ENCODE results near the gene LRRK1.

LRRK1 gene

DNA sequence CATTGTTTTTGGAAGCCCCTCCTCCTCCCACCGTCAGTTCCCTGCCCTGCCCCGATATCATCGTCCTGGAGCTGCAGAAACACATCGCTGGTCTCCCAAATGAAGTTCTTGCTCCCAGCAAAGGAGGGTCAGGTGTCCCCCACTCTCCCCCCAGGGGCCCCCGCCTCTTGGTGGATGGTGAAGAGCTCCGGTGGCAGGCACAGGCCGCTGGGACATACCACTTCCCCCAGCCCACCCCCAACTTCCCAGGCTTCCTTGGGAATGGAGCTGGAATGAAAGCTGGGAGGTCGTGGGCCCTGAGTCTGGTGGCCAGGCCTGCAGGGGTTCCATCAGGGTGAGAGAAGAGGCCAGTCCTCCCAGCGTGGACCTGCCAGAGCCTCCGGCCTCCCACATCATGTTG, 195.0 kb downstream of the LRRK1 start:
- Histone ChIP-seq H3K27ac (ENCODE audit: insufficient read depth in 1 of 2, low read depth in 1 of 2, low read length in 2 of 2, poor library complexity in 1 of 2, severe bottlenecking in 2 of 2) (no peak overlapping the region), H3K4me3 (ENCODE audit: control insufficient read depth in 1 of 7, extremely low read depth in 1 of 7, insufficient read depth in 4 of 7, low read depth in 2 of 7, low read length in 6 of 7) (no peak overlapping the region), H3K36me3 (ENCODE audit: control insufficient read depth in 4 of 4, insufficient read depth in 4 of 4, low read length in 3 of 4) (no peaks in the 10 kb centered on the region), H3K27me3 (replicated peaks in 2 of 5; ENCODE audit: control insufficient read depth in 4 of 5, insufficient read depth in 5 of 5, low read length in 4 of 5) (no peaks in the 10 kb centered on the region), H3K9me3 (ENCODE audit: control extremely low read depth in 1 of 5, control insufficient read depth in 4 of 5, insufficient read depth in 2 of 5, low read depth in 1 of 5, low read length in 4 of 5) (no peaks in the 10 kb centered on the region), H3K4me1 (ENCODE audit: control extremely low read depth in 1 of 4, control insufficient read depth in 4 of 4, insufficient read depth in 4 of 4, low read length in 3 of 4) (peaks cover 0 to 46% (median 34%) of the 10 kb centered on the region in 4 experiments)
- DNase-seq, result no peak
- 60% methylated on average over 5 of the region's 10 CpGs for WGBS (ENCODE audit: insufficient coverage)
- CTCF ChIA-PET, result interaction anchor here (1.0 to 2.6 kb wide), 5 partner anchors 10 to 23 kb away, joined by 3 to 14 read pairs (median 4); no protein-coding TSS in a partner anchor
- POLR2A ChIA-PET, result no interaction called here

- 95% methylated on average over 4 of the region's 4 CpGs for WGBS (ENCODE audit: insufficient coverage)
- ChIA-PET POLR2A (no interaction called here), CTCF (interaction anchor here (1.0 to 2.6 kb wide), 6 partner anchors 10 to 141 kb away, joined by 3 to 14 read pairs (median 4); no protein-coding TSS in a partner anchor)
- H3K4me1 ChIP-seq (ENCODE audit: control extremely low read depth in 1 of 4, control insufficient read depth in 4 of 4, insufficient read depth in 4 of 4, low read length in 3 of 4), result peaks cover 0 to 46% (median 34%) of the 10 kb centered on the region in 4 experiments
- H3K36me3 ChIP-seq (ENCODE audit: control insufficient read depth in 4 of 4, insufficient read depth in 4 of 4, low read length in 3 of 4), result no peaks in the 10 kb centered on the region
- DNase-seq, result no peak
- H3K27ac ChIP-seq (ENCODE audit: insufficient read depth in 1 of 2, low read depth in 1 of 2, low read length in 2 of 2, poor library complexity in 1 of 2, severe bottlenecking in 2 of 2), result no peak overlapping the region
- H3K4me3 ChIP-seq (ENCODE audit: control insufficient read depth in 1 of 7, extremely low read depth in 1 of 7, insufficient read depth in 4 of 7, low read depth in 2 of 7, low read length in 6 of 7), result no peak overlapping the region
- H3K9me3 ChIP-seq (ENCODE audit: control extremely low read depth in 1 of 5, control insufficient read depth in 4 of 5, insufficient read depth in 2 of 5, low read depth in 1 of 5, low read length in 4 of 5), result no peaks in the 10 kb centered on the region
- H3K27me3 ChIP-seq (replicated peaks in 2 of 5; ENCODE audit: control insufficient read depth in 4 of 5, insufficient read depth in 5 of 5, low read length in 4 of 5), result no peaks in the 10 kb centered on the region
These were observed 195.5 kb downstream of the LRRK1 start for GRCh38 chr15:101114610-101115009.

- 39% methylated on average over 7 of the region's 9 CpGs for WGBS (ENCODE audit: insufficient coverage)
These were observed 196.2 kb downstream of the LRRK1 start for GRCh38 chr15:101115393-101115785.

GRCh38 chr15:101115786-101116680, 196.9 kb downstream of the LRRK1 start:
- 10% methylated on average over 12 of the region's 17 CpGs for WGBS (ENCODE audit: insufficient coverage)

More at GRCh38 chr15:101115393-101115785, 196.2 kb downstream of the LRRK1 start:
- H3K27ac ChIP-seq (ENCODE audit: insufficient read depth in 1 of 2, low read depth in 1 of 2, low read length in 2 of 2, poor library complexity in 1 of 2, severe bottlenecking in 2 of 2), result peak overlapping the region in 1 of 2 experiments; percentile 56
- no peak overlapping the region for H3K4me3 ChIP-seq (ENCODE audit: control insufficient read depth in 1 of 7, extremely low read depth in 1 of 7, insufficient read depth in 4 of 7, low read depth in 2 of 7, low read length in 6 of 7)
- no peaks in the 10 kb centered on the region for H3K27me3 ChIP-seq (replicated peaks in 2 of 5; ENCODE audit: control insufficient read depth in 4 of 5, insufficient read depth in 5 of 5, low read length in 4 of 5)
- H3K9me3 ChIP-seq (ENCODE audit: control extremely low read depth in 1 of 5, control insufficient read depth in 4 of 5, insufficient read depth in 2 of 5, low read depth in 1 of 5, low read length in 4 of 5), result no peaks in the 10 kb centered on the region
- ChIA-PET POLR2A (no interaction called here), CTCF (interaction anchor here (0.9 to 2.6 kb wide), 5 partner anchors 8 to 140 kb away, joined by 4 to 14 read pairs (median 4); no protein-coding TSS in a partner anchor)
- H3K36me3 ChIP-seq (ENCODE audit: control insufficient read depth in 4 of 4, insufficient read depth in 4 of 4, low read length in 3 of 4), result no peaks in the 10 kb centered on the region
- peaks cover 0 to 46% (median 34%) of the 10 kb centered on the region in 4 experiments for H3K4me1 ChIP-seq (ENCODE audit: control extremely low read depth in 1 of 4, control insufficient read depth in 4 of 4, insufficient read depth in 4 of 4, low read length in 3 of 4)
- DNase-seq, result peak in 2 of 3 donors; percentile 43 to 59

GRCh38 chr15:101116681-101116976, 197.5 kb downstream of the LRRK1 start:
- H3K4me1 ChIP-seq (ENCODE audit: control extremely low read depth in 1 of 4, control insufficient read depth in 4 of 4, insufficient read depth in 4 of 4, low read length in 3 of 4), result peaks cover 0 to 57% (median 44%) of the 10 kb centered on the region in 4 experiments
- no peaks in the 10 kb centered on the region for H3K27me3 ChIP-seq (replicated peaks in 2 of 5; ENCODE audit: control insufficient read depth in 4 of 5, insufficient read depth in 5 of 5, low read length in 4 of 5)
- DNase-seq, result no peak
- ChIA-PET CTCF (interaction anchor here (1.0 to 2.6 kb wide), 8 partner anchors 10 to 142 kb away, joined by 3 to 14 read pairs (median 4); no protein-coding TSS in a partner anchor), POLR2A (interaction anchor here (0.6 kb wide), 1 partner anchor 135 kb away, joined by 4 read pairs; the partner anchor contains the start of gene CHSY1)
- no peaks in the 10 kb centered on the region for H3K36me3 ChIP-seq (ENCODE audit: control insufficient read depth in 4 of 4, insufficient read depth in 4 of 4, low read length in 3 of 4)
- H3K27ac ChIP-seq (ENCODE audit: insufficient read depth in 1 of 2, low read depth in 1 of 2, low read length in 2 of 2, poor library complexity in 1 of 2, severe bottlenecking in 2 of 2), result peak overlapping the region in 1 of 2 experiments; percentile 56
- no CpG with 5 or more reads among the region's 1 CpG for WGBS (ENCODE audit: insufficient coverage)
- no peaks in the 10 kb centered on the region for H3K9me3 ChIP-seq (ENCODE audit: control extremely low read depth in 1 of 5, control insufficient read depth in 4 of 5, insufficient read depth in 2 of 5, low read depth in 1 of 5, low read length in 4 of 5)
- H3K4me3 ChIP-seq (ENCODE audit: control insufficient read depth in 1 of 7, extremely low read depth in 1 of 7, insufficient read depth in 4 of 7, low read depth in 2 of 7, low read length in 6 of 7), result no peak overlapping the region

More at GRCh38 chr15:101115786-101116680, 196.9 kb downstream of the LRRK1 start:
- Histone ChIP-seq H3K9me3 (ENCODE audit: control extremely low read depth in 1 of 5, control insufficient read depth in 4 of 5, insufficient read depth in 2 of 5, low read depth in 1 of 5, low read length in 4 of 5) (no peaks in the 10 kb centered on the region), H3K36me3 (ENCODE audit: control insufficient read depth in 4 of 4, insufficient read depth in 4 of 4, low read length in 3 of 4) (no peaks in the 10 kb centered on the region), H3K4me3 (ENCODE audit: control insufficient read depth in 1 of 7, extremely low read depth in 1 of 7, insufficient read depth in 4 of 7, low read depth in 2 of 7, low read length in 6 of 7) (peak overlapping the region in 2 of 7 experiments; percentile 20 to 45), H3K4me1 (ENCODE audit: control extremely low read depth in 1 of 4, control insufficient read depth in 4 of 4, insufficient read depth in 4 of 4, low read length in 3 of 4) (peaks cover 0 to 52% (median 38%) of the 10 kb centered on the region in 4 experiments), H3K27ac (ENCODE audit: insufficient read depth in 1 of 2, low read depth in 1 of 2, low read length in 2 of 2, poor library complexity in 1 of 2, severe bottlenecking in 2 of 2) (peak overlapping the region in 1 of 2 experiments; percentile 56), H3K27me3 (replicated peaks in 2 of 5; ENCODE audit: control insufficient read depth in 4 of 5, insufficient read depth in 5 of 5, low read length in 4 of 5) (no peaks in the 10 kb centered on the region)
- POLR2A ChIA-PET, result no interaction called here
- CTCF ChIA-PET, result interaction anchor here (0.9 to 2.6 kb wide), 7 partner anchors 8 to 139 kb away, joined by 3 to 14 read pairs (median 4); no protein-coding TSS in a partner anchor
- peak in 2 of 3 donors; percentile 58 to 67 for DNase-seq

GRCh38 chr15:101118116-101118515, 199.0 kb downstream of the LRRK1 start:
- CTCF ChIA-PET, result interaction anchor here (4.2 kb wide), 1 partner anchor 29 kb away, joined by 31 read pairs; no protein-coding TSS in a partner anchor
- POLR2A ChIA-PET, result no interaction called here
- no peaks in the 10 kb centered on the region for H3K27me3 ChIP-seq (replicated peaks in 2 of 5; ENCODE audit: control insufficient read depth in 4 of 5, insufficient read depth in 5 of 5, low read length in 4 of 5)
- DNase-seq, result no peak
- H3K27ac ChIP-seq (ENCODE audit: insufficient read depth in 1 of 2, low read depth in 1 of 2, low read length in 2 of 2, poor library complexity in 1 of 2, severe bottlenecking in 2 of 2), result no peak overlapping the region
- whole genome bisulfite sequencing (ENCODE audit: insufficient coverage), result 100% methylated on average over 6 of the region's 9 CpGs
- H3K4me1 ChIP-seq (ENCODE audit: control extremely low read depth in 1 of 4, control insufficient read depth in 4 of 4, insufficient read depth in 4 of 4, low read length in 3 of 4), result peaks cover 0 to 62% (median 54%) of the 10 kb centered on the region in 4 experiments
- H3K9me3 ChIP-seq (ENCODE audit: control extremely low read depth in 1 of 5, control insufficient read depth in 4 of 5, insufficient read depth in 2 of 5, low read depth in 1 of 5, low read length in 4 of 5), result no peaks in the 10 kb centered on the region
- H3K4me3 ChIP-seq (ENCODE audit: control insufficient read depth in 1 of 7, extremely low read depth in 1 of 7, insufficient read depth in 4 of 7, low read depth in 2 of 7, low read length in 6 of 7), result no peak overlapping the region
- H3K36me3 ChIP-seq (ENCODE audit: control insufficient read depth in 4 of 4, insufficient read depth in 4 of 4, low read length in 3 of 4), result no peaks in the 10 kb centered on the region

DNA sequence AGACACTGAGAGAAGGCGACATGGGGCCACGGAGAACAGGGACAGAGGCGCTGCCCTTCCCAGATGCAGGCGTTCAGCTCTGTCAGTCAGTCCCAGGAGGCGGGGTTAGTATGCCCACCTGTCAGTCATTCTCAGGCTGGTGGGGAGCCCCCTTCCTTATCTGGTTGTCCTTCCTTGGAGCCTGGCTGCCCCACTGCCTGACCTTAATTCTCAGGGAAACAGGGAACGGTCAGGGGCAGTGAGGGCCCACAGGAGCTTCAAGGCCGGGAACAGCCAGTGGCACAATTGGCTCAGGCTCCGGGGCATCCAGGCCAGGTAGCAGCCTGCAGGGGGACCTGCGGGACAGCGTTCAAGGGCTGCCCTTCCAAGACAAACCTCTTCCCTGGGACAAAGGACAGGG, 199.5 kb downstream of the LRRK1 start:
- Histone ChIP-seq H3K27me3 (replicated peaks in 2 of 5; ENCODE audit: control insufficient read depth in 4 of 5, insufficient read depth in 5 of 5, low read length in 4 of 5) (no peaks in the 10 kb centered on the region), H3K36me3 (ENCODE audit: control insufficient read depth in 4 of 4, insufficient read depth in 4 of 4, low read length in 3 of 4) (no peaks in the 10 kb centered on the region), H3K27ac (ENCODE audit: insufficient read depth in 1 of 2, low read depth in 1 of 2, low read length in 2 of 2, poor library complexity in 1 of 2, severe bottlenecking in 2 of 2) (no peak overlapping the region), H3K4me3 (ENCODE audit: control insufficient read depth in 1 of 7, extremely low read depth in 1 of 7, insufficient read depth in 4 of 7, low read depth in 2 of 7, low read length in 6 of 7) (no peak overlapping the region), H3K4me1 (ENCODE audit: control extremely low read depth in 1 of 4, control insufficient read depth in 4 of 4, insufficient read depth in 4 of 4, low read length in 3 of 4) (peaks cover 0 to 63% (median 53%) of the 10 kb centered on the region in 4 experiments), H3K9me3 (ENCODE audit: control extremely low read depth in 1 of 5, control insufficient read depth in 4 of 5, insufficient read depth in 2 of 5, low read depth in 1 of 5, low read length in 4 of 5) (no peaks in the 10 kb centered on the region)
- CTCF ChIA-PET, result interaction anchor here (1.0 to 4.2 kb wide), 5 partner anchors 16 to 140 kb away, joined by 3 to 32 read pairs (median 15); no protein-coding TSS in a partner anchor
- POLR2A ChIA-PET, result no interaction called here
- no peak for DNase-seq
- WGBS (ENCODE audit: insufficient coverage), result 100% methylated on average over 8 of the region's 10 CpGs
